ENCODE measurements around the gene DPH6. TPM values are rescaled to one million over a fixed set of nuclear protein-coding genes. Genes with fewer than 3 reads are reported as not detected.

The DPH6 gene
- total RNA-seq, 1 donor from 2014 or later, result 13.2 TPM

DNA sequence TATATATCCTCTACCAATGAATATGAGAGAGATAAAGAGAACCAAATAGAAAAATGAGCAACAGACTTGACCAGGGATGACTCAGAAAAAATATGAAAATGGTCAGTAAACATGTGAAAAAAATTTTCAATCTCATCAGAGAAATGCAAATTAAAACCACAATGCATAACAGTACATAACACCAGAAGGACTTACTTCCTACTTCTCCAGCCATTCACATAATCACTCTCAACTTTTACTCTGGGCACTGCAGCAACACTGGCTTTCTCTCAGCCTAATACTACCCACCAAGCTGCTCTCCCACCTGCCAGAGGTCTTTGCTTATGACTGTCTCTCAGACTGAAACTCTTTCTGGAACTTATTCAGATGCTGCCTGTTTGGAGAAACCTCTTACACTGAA, 49.4 kb downstream of the DPH6 start:
- intact Hi-C loops (cut with micrococcal nuclease), result no loop called here
- H3K9me3 Mint-ChIP-seq, result no peaks in the 10 kb centered on the region
- no peaks in the 10 kb centered on the region for H3K27me3 Mint-ChIP-seq (ENCODE audit: low read depth)
- H3K4me1 Mint-ChIP-seq (ENCODE audit: low read depth), result no peaks in the 10 kb centered on the region
- H3K4me3 Mint-ChIP-seq (ENCODE audit: low read depth), result no peak overlapping the region
- no peak for DNase-seq (ENCODE audit: low spot score)
- no peak overlapping the region for H3K27ac Mint-ChIP-seq
- no peaks in the 10 kb centered on the region for H3K36me3 Mint-ChIP-seq (ENCODE audit: low read depth)

DNA sequence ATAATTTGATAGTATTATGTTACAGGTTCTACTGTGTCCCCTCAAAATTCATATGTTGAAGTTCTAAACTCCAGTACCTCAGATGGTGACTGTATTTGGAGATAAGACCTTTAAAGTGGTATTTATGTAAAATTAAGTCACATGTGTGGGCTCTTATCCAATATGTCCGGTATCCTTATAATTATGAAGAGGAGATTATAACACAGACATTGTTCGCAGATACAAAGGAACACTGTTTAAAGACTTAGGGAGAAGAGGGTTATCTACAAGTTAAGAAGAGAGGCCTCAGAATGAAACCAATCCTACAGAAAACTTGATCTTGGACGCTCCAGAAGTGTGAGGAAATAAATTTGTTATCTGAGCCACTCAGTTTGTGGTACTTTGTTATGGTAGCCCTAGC, 50.9 kb downstream of the DPH6 start:
- H3K36me3 Mint-ChIP-seq (ENCODE audit: low read depth), result no peaks in the 10 kb centered on the region

DNA sequence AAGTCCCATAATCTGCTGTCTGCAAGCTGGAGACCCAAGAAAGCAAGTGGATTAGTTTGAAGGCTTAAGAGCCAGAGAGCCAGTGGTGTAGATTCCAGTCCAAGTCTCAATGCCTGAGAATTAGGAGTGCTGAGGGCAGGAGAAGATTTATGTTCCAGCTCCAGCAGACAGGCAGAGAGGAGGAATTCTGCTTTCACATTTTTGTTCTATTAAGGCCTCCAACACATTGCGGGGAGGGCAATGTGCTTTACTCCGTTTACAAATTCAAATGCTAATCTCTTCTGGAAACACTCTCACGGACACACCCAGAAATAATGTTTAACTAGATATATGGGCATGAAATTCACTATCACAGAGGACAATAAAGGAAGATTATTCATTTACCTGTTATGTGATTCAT, 54.0 kb downstream of the DPH6 start:
- no peak overlapping the region for H3K4me3 Mint-ChIP-seq (ENCODE audit: low read depth)
- intact Hi-C loops (cut with micrococcal nuclease), result no loop called here
- H3K27me3 Mint-ChIP-seq (ENCODE audit: low read depth), result no peaks in the 10 kb centered on the region
- H3K9me3 Mint-ChIP-seq, result peaks cover 11% of the 10 kb centered on the region
- no peak for DNase-seq (ENCODE audit: low spot score)
- peaks cover 10% of the 10 kb centered on the region for H3K36me3 Mint-ChIP-seq (ENCODE audit: low read depth)
- H3K4me1 Mint-ChIP-seq (ENCODE audit: low read depth), result peaks cover 7% of the 10 kb centered on the region
- H3K27ac Mint-ChIP-seq, result no peak overlapping the region

More for the DNA sequence above, 50.9 kb downstream of the DPH6 start:
- Mint-ChIP-seq H3K4me1 (ENCODE audit: low read depth) (no peaks in the 10 kb centered on the region), H3K4me3 (ENCODE audit: low read depth) (no peak overlapping the region), H3K27me3 (ENCODE audit: low read depth) (no peaks in the 10 kb centered on the region), H3K27ac (no peak overlapping the region), H3K9me3 (no peaks in the 10 kb centered on the region)
- intact Hi-C loops (cut with micrococcal nuclease), result no loop called here
- no peak for DNase-seq (ENCODE audit: low spot score)

DNA sequence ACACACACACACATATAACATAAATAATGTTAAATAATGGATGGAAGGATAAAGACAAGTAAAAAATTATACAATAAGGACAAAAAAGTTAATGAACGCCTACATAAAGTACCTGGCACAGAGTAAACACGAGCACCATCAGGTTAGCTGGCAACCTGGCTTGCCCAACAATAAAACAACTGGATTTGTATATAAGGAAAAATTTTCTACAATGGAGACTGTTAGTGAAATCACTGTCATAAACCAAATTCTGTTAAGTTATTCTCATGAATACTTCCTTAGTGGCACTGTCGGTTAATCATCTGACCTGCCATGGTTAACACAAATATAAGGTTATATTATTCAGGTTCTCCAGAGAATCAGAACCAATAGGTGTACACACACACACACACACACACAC, 54.8 kb downstream of the DPH6 start:
- Mint-ChIP-seq H3K27ac (no peak overlapping the region), H3K27me3 (ENCODE audit: low read depth) (no peaks in the 10 kb centered on the region), H3K36me3 (ENCODE audit: low read depth) (peaks cover 13% of the 10 kb centered on the region), H3K4me1 (ENCODE audit: low read depth) (peaks cover 7% of the 10 kb centered on the region), H3K9me3 (peaks cover 19% of the 10 kb centered on the region), H3K4me3 (ENCODE audit: low read depth) (no peak overlapping the region)
- intact Hi-C loops (cut with micrococcal nuclease), result no loop called here
- no peak for DNase-seq (ENCODE audit: low spot score)

DNA sequence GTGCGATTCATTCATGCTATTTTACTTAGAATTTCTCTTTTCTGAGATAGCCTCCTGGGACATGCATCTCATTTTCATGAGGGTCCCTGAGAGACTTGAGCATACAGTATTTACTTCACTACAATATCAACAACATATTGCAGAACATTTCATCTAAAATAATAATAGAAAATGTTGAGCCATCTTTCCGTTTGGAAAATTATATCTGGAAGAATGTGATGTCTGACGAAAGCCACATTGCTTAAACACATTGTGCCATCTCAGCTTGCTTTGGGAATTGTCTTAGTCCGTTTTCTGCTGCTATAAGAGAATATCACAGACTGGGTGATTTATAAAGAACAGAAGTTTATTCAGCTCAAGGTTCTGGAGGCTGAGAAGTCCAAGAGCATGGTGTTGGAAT, 55.5 kb downstream of the DPH6 start:
- H3K9me3 Mint-ChIP-seq, result peaks cover 25% of the 10 kb centered on the region
- H3K27me3 Mint-ChIP-seq (ENCODE audit: low read depth), result no peaks in the 10 kb centered on the region
- peaks cover 13% of the 10 kb centered on the region for H3K36me3 Mint-ChIP-seq (ENCODE audit: low read depth)
- no peak for DNase-seq (ENCODE audit: low spot score)
- H3K4me3 Mint-ChIP-seq (ENCODE audit: low read depth), result no peak overlapping the region
- no peak overlapping the region for H3K27ac Mint-ChIP-seq
- intact Hi-C loops (cut with micrococcal nuclease), result no loop called here
- peaks cover 7% of the 10 kb centered on the region for H3K4me1 Mint-ChIP-seq (ENCODE audit: low read depth)

DNA sequence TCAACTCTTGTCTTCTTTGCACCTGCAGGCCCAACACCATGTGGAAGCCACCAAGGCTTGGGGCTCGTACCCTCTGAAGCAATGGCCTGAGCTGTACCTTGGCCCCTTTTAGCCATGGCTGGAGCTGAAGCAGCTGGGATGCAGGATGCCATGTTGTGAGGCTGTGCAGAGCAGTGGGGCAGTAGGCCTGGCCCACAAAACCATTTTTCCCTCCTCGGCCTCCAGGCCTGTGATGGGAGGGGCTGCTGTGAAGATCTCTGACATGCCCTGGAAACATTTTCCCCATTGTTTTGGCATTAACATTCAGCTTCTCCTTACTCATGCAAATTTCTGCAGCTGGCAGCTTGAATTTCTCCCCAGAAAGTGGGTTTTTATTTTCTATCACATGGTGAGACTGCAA, 58.5 kb downstream of the DPH6 start:
- Mint-ChIP-seq H3K9me3 (peaks cover 25% of the 10 kb centered on the region), H3K4me3 (ENCODE audit: low read depth) (no peak overlapping the region), H3K27me3 (ENCODE audit: low read depth) (no peaks in the 10 kb centered on the region), H3K4me1 (ENCODE audit: low read depth) (peaks cover 7% of the 10 kb centered on the region), H3K27ac (no peak overlapping the region), H3K36me3 (ENCODE audit: low read depth) (peaks cover 13% of the 10 kb centered on the region)
- intact Hi-C loops (cut with micrococcal nuclease), result no loop called here
- no peak for DNase-seq (ENCODE audit: low spot score)

DNA sequence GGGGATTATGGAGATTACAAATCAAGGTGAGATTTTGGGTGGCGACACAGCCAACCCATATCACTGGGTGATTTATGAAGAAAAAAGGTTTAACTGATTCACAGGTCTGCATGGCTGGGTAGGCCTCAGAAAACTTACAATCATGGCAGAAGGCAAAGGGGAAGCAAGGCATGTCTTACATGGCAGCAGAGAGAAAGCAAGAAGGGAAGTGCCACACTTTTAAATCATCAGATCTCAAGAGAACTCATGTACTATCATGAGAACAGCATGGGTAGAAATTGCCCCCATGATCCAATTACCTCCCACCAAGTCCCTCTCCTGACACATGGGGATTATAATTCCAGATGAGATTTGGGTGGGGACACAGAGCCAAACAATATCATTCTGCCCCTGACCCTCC, 59.7 kb downstream of the DPH6 start:
- peaks cover 25% of the 10 kb centered on the region for H3K9me3 Mint-ChIP-seq
- H3K4me3 Mint-ChIP-seq (ENCODE audit: low read depth), result no peak overlapping the region
- no peak for DNase-seq (ENCODE audit: low spot score)
- intact Hi-C loops (cut with micrococcal nuclease), result no loop called here
- no peaks in the 10 kb centered on the region for H3K27me3 Mint-ChIP-seq (ENCODE audit: low read depth)
- no peak overlapping the region for H3K27ac Mint-ChIP-seq
- H3K4me1 Mint-ChIP-seq (ENCODE audit: low read depth), result peaks cover 7% of the 10 kb centered on the region
- H3K36me3 Mint-ChIP-seq (ENCODE audit: low read depth), result peaks cover 13% of the 10 kb centered on the region

DNA sequence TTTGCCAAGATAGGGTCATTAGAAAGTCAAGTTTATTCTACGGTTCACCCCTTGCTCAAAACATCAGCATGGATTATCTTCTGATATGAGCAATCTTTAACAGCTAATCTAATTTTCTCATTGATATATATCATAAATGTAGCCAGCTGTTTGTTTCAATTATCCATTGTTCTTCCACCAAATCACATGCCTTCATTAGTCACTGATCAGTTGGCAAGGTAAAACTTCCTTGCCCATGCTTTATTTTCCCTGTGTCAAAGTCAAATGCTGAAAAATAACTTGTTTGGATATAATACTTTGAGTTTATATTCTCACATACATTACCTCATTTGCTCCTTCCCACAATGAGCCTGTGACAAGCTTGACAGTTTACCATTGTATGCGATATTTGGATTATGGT, 60.6 kb downstream of the DPH6 start:
- Mint-ChIP-seq H3K36me3 (ENCODE audit: low read depth) (peaks cover 13% of the 10 kb centered on the region), H3K4me3 (ENCODE audit: low read depth) (no peak overlapping the region), H3K27ac (no peak overlapping the region), H3K4me1 (ENCODE audit: low read depth) (peaks cover 7% of the 10 kb centered on the region), H3K9me3 (peaks cover 25% of the 10 kb centered on the region), H3K27me3 (ENCODE audit: low read depth) (no peaks in the 10 kb centered on the region)
- no peak for DNase-seq (ENCODE audit: low spot score)
- intact Hi-C loops (cut with micrococcal nuclease), result no loop called here

DNA sequence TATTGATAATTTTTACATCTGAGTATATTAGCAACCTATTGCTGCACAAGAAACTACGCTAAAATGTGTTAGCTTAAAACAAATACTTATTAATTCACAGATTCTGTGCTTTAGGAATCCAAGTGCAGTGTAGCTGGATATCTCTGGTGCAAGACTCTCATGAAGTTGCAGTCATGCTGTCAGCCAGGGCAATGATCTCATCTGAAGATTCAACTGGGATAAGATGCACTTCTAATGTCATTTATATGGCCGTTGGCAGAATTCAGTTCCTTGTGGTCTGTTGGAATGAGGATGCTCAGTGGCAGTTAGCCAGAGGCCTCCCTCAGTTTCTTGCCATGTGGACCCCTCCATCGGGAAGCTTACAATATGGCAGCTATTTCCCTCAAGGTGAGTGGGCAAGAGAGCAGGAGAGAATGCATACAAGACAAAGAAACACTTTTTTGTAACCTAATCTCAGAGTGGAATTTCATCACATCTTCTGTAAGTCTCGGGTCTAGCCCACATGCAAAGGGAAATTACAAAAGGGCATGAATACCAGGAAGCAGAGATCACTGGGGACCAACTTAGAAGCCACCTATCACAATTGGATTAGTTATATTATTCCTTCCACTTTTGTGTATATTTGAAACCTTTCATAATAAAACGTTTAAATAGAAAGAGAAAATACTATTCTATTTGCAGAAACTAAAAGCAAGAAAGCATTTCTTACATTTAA, 61.6 kb downstream of the DPH6 start:
- Mint-ChIP-seq H3K36me3 (ENCODE audit: low read depth) (peaks cover 13% of the 10 kb centered on the region), H3K4me3 (ENCODE audit: low read depth) (no peak overlapping the region), H3K4me1 (ENCODE audit: low read depth) (peaks cover 7% of the 10 kb centered on the region), H3K27ac (no peak overlapping the region), H3K27me3 (ENCODE audit: low read depth) (no peaks in the 10 kb centered on the region), H3K9me3 (peaks cover 25% of the 10 kb centered on the region)
- intact Hi-C loops (cut with micrococcal nuclease), result no loop called here
- DNase-seq (ENCODE audit: low spot score), result no peak

DNA sequence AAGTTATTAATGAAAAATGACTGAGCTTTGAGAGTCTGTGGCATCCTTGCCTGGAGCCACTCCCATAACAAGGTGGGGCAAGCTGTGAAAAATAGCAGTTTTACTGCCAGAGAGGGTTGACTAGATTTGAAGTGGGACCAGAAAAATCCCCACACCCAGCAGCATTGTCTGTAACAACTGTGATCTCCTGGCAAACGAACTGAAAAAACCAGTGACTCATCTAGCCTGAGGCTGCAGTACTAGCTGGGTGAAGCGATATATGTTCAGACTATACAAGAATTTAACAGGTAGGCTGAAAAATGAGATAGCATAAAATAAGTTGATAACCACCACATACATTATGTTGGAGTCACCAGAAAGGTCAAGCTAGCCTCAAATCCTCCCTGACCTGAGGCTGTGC, 64.0 kb downstream of the DPH6 start:
- DNase-seq (ENCODE audit: low spot score), result no peak
- Mint-ChIP-seq H3K27ac (no peak overlapping the region), H3K4me3 (ENCODE audit: low read depth) (no peak overlapping the region), H3K4me1 (ENCODE audit: low read depth) (no peaks in the 10 kb centered on the region), H3K27me3 (ENCODE audit: low read depth) (no peaks in the 10 kb centered on the region), H3K9me3 (peaks cover 14% of the 10 kb centered on the region), H3K36me3 (ENCODE audit: low read depth) (peaks cover 3% of the 10 kb centered on the region)
- intact Hi-C loops (cut with micrococcal nuclease), result no loop called here

DNA sequence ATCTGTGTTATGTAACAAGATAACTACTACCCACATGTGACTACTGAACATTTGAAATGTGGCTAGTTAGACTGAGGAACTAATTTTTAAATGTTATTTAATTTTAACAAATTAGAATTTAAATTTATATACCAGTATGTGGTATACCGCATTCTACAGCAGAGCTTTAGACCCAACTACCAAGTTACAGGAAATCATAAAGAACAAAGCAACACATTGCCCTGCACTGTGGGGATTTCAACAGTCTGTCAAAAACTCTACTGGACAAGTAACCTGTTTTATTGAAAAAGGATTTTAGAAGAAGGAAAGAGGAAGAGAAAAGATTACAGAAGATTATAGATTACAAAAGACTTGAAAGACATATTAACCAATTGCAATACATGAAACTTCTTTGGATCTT, 64.9 kb downstream of the DPH6 start:
- peaks cover 5% of the 10 kb centered on the region for H3K9me3 Mint-ChIP-seq
- H3K4me1 Mint-ChIP-seq (ENCODE audit: low read depth), result no peaks in the 10 kb centered on the region

DNA sequence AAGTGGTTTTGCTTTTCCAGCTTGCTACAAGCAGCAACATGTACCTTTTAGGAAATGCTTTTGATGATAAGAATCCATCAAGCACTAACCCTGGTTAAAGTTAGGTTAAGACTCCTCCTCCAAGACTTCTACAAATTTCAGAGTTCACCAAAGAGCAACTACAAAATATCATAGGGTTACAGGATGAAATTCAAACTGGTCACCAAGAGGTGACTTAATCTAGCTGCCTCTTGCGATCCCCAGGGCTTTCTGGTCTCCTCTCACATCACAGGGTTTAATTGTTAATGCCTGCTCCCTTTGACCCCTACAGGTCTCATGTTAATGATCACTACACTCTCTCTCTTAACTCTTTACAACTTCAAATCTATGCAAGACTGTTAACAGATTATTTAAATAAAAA, 66.5 kb downstream of the DPH6 start:
- Mint-ChIP-seq H3K36me3 (ENCODE audit: low read depth) (no peaks in the 10 kb centered on the region), H3K27me3 (ENCODE audit: low read depth) (peaks cover 1% of the 10 kb centered on the region), H3K27ac (no peak overlapping the region), H3K4me1 (ENCODE audit: low read depth) (no peaks in the 10 kb centered on the region), H3K4me3 (ENCODE audit: low read depth) (no peak overlapping the region), H3K9me3 (no peaks in the 10 kb centered on the region)
- DNase-seq (ENCODE audit: low spot score), result no peak
- intact Hi-C loops (cut with micrococcal nuclease), result no loop called here

More for the DNA sequence above, 64.9 kb downstream of the DPH6 start:
- Mint-ChIP-seq H3K36me3 (ENCODE audit: low read depth) (no peaks in the 10 kb centered on the region), H3K4me3 (ENCODE audit: low read depth) (no peak overlapping the region), H3K27ac (no peak overlapping the region), H3K27me3 (ENCODE audit: low read depth) (peaks cover 1% of the 10 kb centered on the region)
- intact Hi-C loops (cut with micrococcal nuclease), result no loop called here
- no peak for DNase-seq (ENCODE audit: low spot score)

DNA sequence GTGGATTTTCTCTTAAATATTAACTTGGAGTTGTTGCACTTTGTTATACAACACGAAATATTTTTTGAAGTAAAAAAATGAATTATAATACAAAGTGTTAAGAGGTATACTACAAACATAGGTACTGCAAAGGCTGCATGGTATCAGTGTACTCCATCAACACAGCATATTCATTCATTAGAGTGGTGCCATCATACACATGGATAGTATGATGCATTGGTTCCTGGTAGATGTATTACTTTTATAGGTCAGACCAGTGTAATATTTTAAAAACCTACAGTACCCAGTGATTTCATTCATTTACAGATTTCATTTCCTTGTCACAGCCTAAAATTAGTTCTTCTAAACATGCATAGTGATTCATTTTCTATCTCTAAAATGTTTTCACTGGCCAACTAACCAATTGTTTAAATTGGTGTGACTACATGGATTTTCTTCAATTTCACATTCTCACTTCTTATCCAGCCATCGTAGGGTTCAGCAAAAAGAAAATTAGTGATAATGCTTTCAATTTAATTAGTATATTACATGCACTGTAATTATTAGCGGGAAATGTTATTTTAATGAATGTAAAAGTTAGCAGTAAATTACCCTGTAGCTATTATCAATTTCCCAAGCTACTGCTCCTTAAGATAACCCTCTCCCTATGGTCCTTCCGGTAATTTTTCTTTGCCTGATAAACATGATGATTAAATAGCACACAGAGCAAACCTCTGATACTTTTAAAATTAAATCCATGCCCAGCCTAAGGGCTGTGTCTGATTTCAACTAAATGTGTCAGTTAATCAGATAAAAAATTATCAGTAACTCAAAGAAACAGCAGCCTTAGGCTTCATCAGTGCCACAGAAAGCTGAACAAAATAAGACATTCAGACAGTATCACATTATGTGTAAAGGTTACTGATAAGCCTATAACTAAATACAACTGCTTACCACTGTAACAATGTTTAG, 68.4 kb downstream of the DPH6 start:
- intact Hi-C loops (cut with micrococcal nuclease), result no loop called here
- no peak for DNase-seq (ENCODE audit: low spot score)
- Mint-ChIP-seq H3K36me3 (ENCODE audit: low read depth) (no peaks in the 10 kb centered on the region), H3K27ac (no peak overlapping the region), H3K4me3 (ENCODE audit: low read depth) (no peak overlapping the region), H3K9me3 (no peaks in the 10 kb centered on the region), H3K27me3 (ENCODE audit: low read depth) (peaks cover 1% of the 10 kb centered on the region), H3K4me1 (ENCODE audit: low read depth) (no peaks in the 10 kb centered on the region)
